GM23338 (cell line): Measurements from ENCODE around the gene GALR2. TPM values are rescaled to one million over a fixed set of nuclear protein-coding genes. Genes with fewer than 3 reads are reported as not detected.
A peak's percentile ranks its signal among the peaks of the same experiment; 100 is the strongest.

Experiments
- ATAC-seq: fragments of 200-7000 bp; cut with Tn5 transposase; 3 replicates; pipeline ENCODE4 v1.9.1; 2020
- DNase-seq: peaks from one replicate; pipeline ENCODE4 v3.0.0-alpha.2; 2015; ENCODE audit warnings: low spot score
- H2AFZ ChIP-seq: fragments of 200-600 bp; sonication (generic); 2 replicates; pipeline ENCODE4 v1.8.0; 2016; ENCODE audit warnings: antibody characterized with exemption, mild to moderate bottlenecking, moderate library complexity
- H3F3A ChIP-seq: fragments of 200-600 bp; sonication (generic); replicated peaks from 2 replicates; pipeline ENCODE4 v1.8.0; 2017; ENCODE audit warnings: antibody characterized with exemption, mixed run types, low read depth
- H3K27ac ChIP-seq: fragments of 200-600 bp; sonication (generic); 2 replicates; pipeline ENCODE4 v1.6.1; 2016; ENCODE audit warnings: low read depth
- H3K27me3 ChIP-seq: fragments of 200-600 bp; sonication (generic); 2 replicates; pipeline ENCODE4 v1.8.0; 2016; ENCODE audit warnings: mild to moderate bottlenecking, mixed run types, moderate library complexity; ENCODE audit not compliant: insufficient read depth
- H3K36me3 ChIP-seq: fragments of 200-600 bp; sonication (generic); 2 replicates; pipeline ENCODE4 v1.8.0; 2016; ENCODE audit warnings: mild to moderate bottlenecking; ENCODE audit not compliant: insufficient read depth
- H3K4me1 ChIP-seq: fragments of 200-600 bp; sonication (generic); 2 replicates; pipeline ENCODE4 v1.8.0; 2016; ENCODE audit warnings: mild to moderate bottlenecking, moderate library complexity; ENCODE audit not compliant: insufficient read depth
- H3K4me2 ChIP-seq: fragments of 200-600 bp; sonication (generic); 2 replicates; pipeline ENCODE4 v1.7.1; 2017; ENCODE audit warnings: mixed run types
- H3K4me3 ChIP-seq: fragments of 200-600 bp; sonication (generic); 2 replicates; pipeline ENCODE4 v1.6.1; 2016; ENCODE audit warnings: mixed run types
- H3K79me2 ChIP-seq: fragments of 200-600 bp; sonication (generic); replicated peaks from 2 replicates; pipeline ENCODE4 v1.8.0; 2017; ENCODE audit warnings: mild to moderate bottlenecking; ENCODE audit not compliant: insufficient read depth
- H3K9me2 ChIP-seq: fragments of 200-600 bp; sonication (generic); 2 replicates; pipeline ENCODE4 v1.8.0; 2017; ENCODE audit not compliant: insufficient read depth
- H4K20me1 ChIP-seq: fragments of 200-600 bp; sonication (generic); replicated peaks from 2 replicates; pipeline ENCODE4 v1.8.0; 2017; ENCODE audit warnings: mild to moderate bottlenecking; ENCODE audit not compliant: insufficient read depth
- H3K27ac Mint-ChIP-seq: 2 replicates; pipeline ENCODE4 v1.8.0; 2020; ENCODE audit warnings: inconsistent platforms, mild to moderate bottlenecking, moderate library complexity, mixed read lengths
- H3K27me3 Mint-ChIP-seq: 3 replicates; pipeline ENCODE4 v1.8.0; 2022; ENCODE audit warnings: low read depth, mild to moderate bottlenecking, moderate library complexity, mixed read lengths, inconsistent platforms; ENCODE audit not compliant: insufficient read depth, poor library complexity
- H3K36me3 Mint-ChIP-seq: 3 replicates; pipeline ENCODE4 v1.8.0; 2021; ENCODE audit warnings: low read depth, mild to moderate bottlenecking, inconsistent platforms, moderate library complexity, mixed read lengths
- H3K4me1 Mint-ChIP-seq: 3 replicates; pipeline ENCODE4 v1.8.0; 2020; ENCODE audit warnings: mild to moderate bottlenecking, inconsistent platforms, mixed read lengths
- H3K4me3 Mint-ChIP-seq: 3 replicates; pipeline ENCODE4 v1.8.0; 2021; ENCODE audit warnings: moderate library complexity, mild to moderate bottlenecking, inconsistent platforms, mixed read lengths
- H3K9me3 Mint-ChIP-seq: 3 replicates; pipeline ENCODE4 v1.8.0; 2020; ENCODE audit warnings: moderate library complexity, mild to moderate bottlenecking, inconsistent platforms, mixed read lengths
- CREB1 ChIP-seq: fragments of 250-450 bp; sonication (Bioruptor Pico); IDR thresholded peaks from 2 replicates; pipeline ENCODE4 v1.5.0; 2020; ENCODE audit warnings: low read depth, mild to moderate bottlenecking, moderate library complexity
- EZH2phosphoT487 ChIP-seq: fragments of 200-600 bp; sonication (generic); IDR thresholded peaks from one replicate; pipeline ENCODE4 v1.8.1; 2018; ENCODE audit warnings: antibody characterized with exemption; ENCODE audit not compliant: unreplicated experiment
- JUNB ChIP-seq: IDR thresholded peaks from one replicate; pipeline ENCODE4 v1.6.1; 2016; ENCODE audit warnings: antibody characterized with exemption; ENCODE audit not compliant: unreplicated experiment
- POLR2AphosphoS5 ChIP-seq: IDR thresholded peaks from 2 replicates; pipeline ENCODE4 v1.6.1; 2016; ENCODE audit warnings: antibody characterized with exemption, low read depth
- STAT1 ChIP-seq: IDR thresholded peaks from one replicate; pipeline ENCODE4 v1.6.1; 2016; ENCODE audit warnings: antibody characterized with exemption; ENCODE audit not compliant: unreplicated experiment
- ZNF331 ChIP-seq: fragments of 250-450 bp; sonication (Bioruptor Pico); IDR thresholded peaks from 2 replicates; pipeline ENCODE4 v1.5.0; 2020; ENCODE audit warnings: low read depth, mild to moderate bottlenecking, moderate library complexity
- polyA plus RNA-seq: library from polyadenylated mRNA; unstranded; fragments of >200 nt; fragmentation: Nextera tagmentation; extraction: Ambion mirVana; gene quantifications from 2 replicates; pipeline ENCODE4 v1.2.1, GENCODE V29; 2016
- total RNA-seq: library from RNA; depleted of rRNA; stranded (reverse); fragments of >200 nt; shearing (Covaris generic); gene quantifications from 2 replicates; pipeline ENCODE4 v1.2.3, GENCODE V29; 2014
- TF ChIP-seq, protein P1 (sequence below): IDR thresholded peaks from one replicate; pipeline ENCODE4 v1.6.1; 2018; ENCODE audit warnings: antibody characterized with exemption; ENCODE audit not compliant: unreplicated experiment
- TF ChIP-seq, protein P2 (sequence below): IDR thresholded peaks from 2 replicates; pipeline ENCODE4 v1.6.1; 2016; ENCODE audit warnings: antibody characterized with exemption

The GALR2 gene
- total and polyA plus RNA-seq, 2 experiments from 2014 or later, result 0.50 to 2.2 TPM

DNA sequence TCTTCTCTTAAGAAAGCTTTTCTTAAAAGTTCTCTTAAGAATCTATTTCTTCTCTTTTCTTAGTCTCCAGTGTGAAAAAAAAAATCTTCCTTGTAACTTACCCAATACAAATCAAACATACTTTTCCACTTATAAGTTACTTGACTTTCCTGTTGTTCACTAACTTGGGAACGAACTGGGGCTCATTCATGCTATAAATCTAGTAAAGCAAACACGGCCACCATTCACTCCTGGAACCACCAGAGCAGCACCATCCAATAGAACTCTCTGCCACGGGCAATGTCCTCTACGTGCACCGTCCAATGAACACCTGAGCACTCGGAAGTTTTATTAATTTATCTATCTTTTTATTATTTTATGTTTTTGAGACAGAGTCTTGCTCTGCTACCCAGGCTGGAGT is 23.0 kb upstream of the GALR2 start (continued):
- TF ChIP-seq, protein P1, sequence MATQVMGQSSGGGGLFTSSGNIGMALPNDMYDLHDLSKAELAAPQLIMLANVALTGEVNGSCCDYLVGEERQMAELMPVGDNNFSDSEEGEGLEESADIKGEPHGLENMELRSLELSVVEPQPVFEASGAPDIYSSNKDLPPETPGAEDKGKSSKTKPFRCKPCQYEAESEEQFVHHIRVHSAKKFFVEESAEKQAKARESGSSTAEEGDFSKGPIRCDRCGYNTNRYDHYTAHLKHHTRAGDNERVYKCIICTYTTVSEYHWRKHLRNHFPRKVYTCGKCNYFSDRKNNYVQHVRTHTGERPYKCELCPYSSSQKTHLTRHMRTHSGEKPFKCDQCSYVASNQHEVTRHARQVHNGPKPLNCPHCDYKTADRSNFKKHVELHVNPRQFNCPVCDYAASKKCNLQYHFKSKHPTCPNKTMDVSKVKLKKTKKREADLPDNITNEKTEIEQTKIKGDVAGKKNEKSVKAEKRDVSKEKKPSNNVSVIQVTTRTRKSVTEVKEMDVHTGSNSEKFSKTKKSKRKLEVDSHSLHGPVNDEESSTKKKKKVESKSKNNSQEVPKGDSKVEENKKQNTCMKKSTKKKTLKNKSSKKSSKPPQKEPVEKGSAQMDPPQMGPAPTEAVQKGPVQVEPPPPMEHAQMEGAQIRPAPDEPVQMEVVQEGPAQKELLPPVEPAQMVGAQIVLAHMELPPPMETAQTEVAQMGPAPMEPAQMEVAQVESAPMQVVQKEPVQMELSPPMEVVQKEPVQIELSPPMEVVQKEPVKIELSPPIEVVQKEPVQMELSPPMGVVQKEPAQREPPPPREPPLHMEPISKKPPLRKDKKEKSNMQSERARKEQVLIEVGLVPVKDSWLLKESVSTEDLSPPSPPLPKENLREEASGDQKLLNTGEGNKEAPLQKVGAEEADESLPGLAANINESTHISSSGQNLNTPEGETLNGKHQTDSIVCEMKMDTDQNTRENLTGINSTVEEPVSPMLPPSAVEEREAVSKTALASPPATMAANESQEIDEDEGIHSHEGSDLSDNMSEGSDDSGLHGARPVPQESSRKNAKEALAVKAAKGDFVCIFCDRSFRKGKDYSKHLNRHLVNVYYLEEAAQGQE, result no peak
- TF ChIP-seq, protein P2, sequence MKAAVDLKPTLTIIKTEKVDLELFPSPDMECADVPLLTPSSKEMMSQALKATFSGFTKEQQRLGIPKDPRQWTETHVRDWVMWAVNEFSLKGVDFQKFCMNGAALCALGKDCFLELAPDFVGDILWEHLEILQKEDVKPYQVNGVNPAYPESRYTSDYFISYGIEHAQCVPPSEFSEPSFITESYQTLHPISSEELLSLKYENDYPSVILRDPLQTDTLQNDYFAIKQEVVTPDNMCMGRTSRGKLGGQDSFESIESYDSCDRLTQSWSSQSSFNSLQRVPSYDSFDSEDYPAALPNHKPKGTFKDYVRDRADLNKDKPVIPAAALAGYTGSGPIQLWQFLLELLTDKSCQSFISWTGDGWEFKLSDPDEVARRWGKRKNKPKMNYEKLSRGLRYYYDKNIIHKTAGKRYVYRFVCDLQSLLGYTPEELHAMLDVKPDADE, result no peak

GRCh38 chr17:76053246-76054111 is 21.1 kb upstream of the GALR2 start:
- Histone ChIP-seq H3F3A (peaks cover 15% of the 10 kb centered on the region; the same call in 1 of the 2 replicates), H3K36me3 (peaks cover 44% of the 10 kb centered on the region), H3K79me2 (peaks cover 14% of the 10 kb centered on the region; the same call in 1 of the 2 replicates), H3K4me3 (no peak overlapping the region), H4K20me1 (peaks cover 18% of the 10 kb centered on the region), H3K9me2 (no peaks in the 10 kb centered on the region), H3K27me3 (no peaks in the 10 kb centered on the region), H3K27ac (0 out of 2 replicates have a peak overlapping the region, but pooled peaks have one; percentile 59), H3K4me2 (no peak overlapping the region), H3K4me1 (peaks cover 9% of the 10 kb centered on the region; the same call in 1 of the 2 replicates), H2AFZ (no peak overlapping the region)
- Mint-ChIP-seq H3K9me3 (no peaks in the 10 kb centered on the region), H3K4me1 (peaks cover 5% of the 10 kb centered on the region; the same call in 2 of the 3 replicates), H3K4me3 (no peak overlapping the region), H3K27ac (no peak overlapping the region), H3K27me3 (peaks cover 1% of the 10 kb centered on the region), H3K36me3 (peaks cover 64% of the 10 kb centered on the region)
- ATAC-seq (no peak), DNase-seq (no peak)
- TF ChIP-seq CREB1 (CRISPR knock-in tag) (no peak), STAT1 (no peak), JUNB (no peak), POLR2AphosphoS5 (no peak), ZNF331 (CRISPR knock-in tag) (no peak), EZH2phosphoT487 (no peak)
- TF ChIP-seq, protein P1, result no peak
- TF ChIP-seq, protein P2, result no peak
